C4-2B (cell line): Measurements from ENCODE around the gene PTPN18.

Source experiments
- CTCF ChIP-seq: fragments of 450-650 bp; conservative IDR thresholded peaks from 2 replicates; pipeline ENCODE4 v1.5.1; 2017; ENCODE audit warnings: mild to moderate bottlenecking
- ZFX ChIP-seq: fragments of 450-650 bp; IDR thresholded peaks from 2 replicates; pipeline ENCODE4 v1.6.1; 2017

- TF ChIP-seq CTCF (no peak), ZFX (no peak)
Observed at GRCh38 chr2:130359466-130359865, 3.6 kb downstream of the PTPN18 start.
